Sigmoid colon (tissue), 4 donors: ENCODE results near the gene TNFRSF17.

ENCODE experiments used
- CTCF ChIP-seq, 4 experiments: fragments of 450-650 bp in 3 of 4; fragments of 200-600 bp in 1 of 4; IDR thresholded peaks; one replicate each; pipeline ENCODE4 v1.5.1; 2016 to 2019; ENCODE audit warnings: antibody characterized with exemption in 4 of 4, mild to moderate bottlenecking in 3 of 4, moderate library complexity in 2 of 4
- POLR2AphosphoS5 ChIP-seq, 4 donors: sonication (generic); formaldehyde crosslinking; IDR thresholded peaks; one replicate each; pipeline ENCODE4 v1.6.1; 2017; ENCODE audit warnings: antibody characterized with exemption in 4 of 4

DNA sequence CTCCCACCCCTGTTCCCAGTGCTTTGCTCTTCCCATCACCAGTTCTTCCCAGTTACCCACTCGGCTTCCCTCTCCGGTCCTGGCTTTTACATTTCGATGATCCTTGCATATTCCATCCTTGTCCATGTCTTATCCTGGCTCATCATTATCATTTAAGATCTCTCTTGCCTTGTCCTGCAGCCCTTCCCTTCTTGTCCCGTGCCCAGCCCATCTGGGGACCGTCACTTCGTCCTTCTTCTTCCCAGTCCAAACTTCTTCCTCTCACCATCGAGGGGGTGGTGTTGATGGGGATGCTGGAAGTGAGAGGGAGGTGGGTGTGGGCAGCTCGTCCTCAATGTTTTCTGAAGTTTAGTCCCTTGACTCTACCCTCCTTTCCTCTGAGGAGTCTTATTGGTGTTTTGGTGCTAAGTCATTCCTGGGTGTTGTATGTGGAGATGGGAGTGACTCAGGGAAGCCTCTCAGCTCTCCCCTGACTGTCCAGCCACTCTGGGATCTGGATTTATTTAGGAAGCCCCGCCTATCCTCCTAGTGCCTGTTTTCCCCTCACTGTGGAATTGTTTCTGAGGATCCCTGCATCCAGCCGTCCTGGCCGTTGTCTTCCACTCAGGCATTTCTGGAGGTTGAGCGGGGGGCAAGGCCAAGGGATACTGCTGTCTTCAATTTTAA, 12.5 kb downstream of the TNFRSF17 start:
- TF ChIP-seq CTCF (IDR thresholded peaks at IDR 0.05) (no peak), POLR2AphosphoS5 (IDR thresholded peaks at IDR 0.05) (peak; percentile 22 to 80 (median 48))
